ENCODE measurements around the gene SPINK14. TPM values are rescaled to one million over a fixed set of nuclear protein-coding genes. Genes with fewer than 3 reads are reported as not detected.

Gene SPINK14
- total RNA-seq, 1 donor from 2014 or later, result not detected

DNA sequence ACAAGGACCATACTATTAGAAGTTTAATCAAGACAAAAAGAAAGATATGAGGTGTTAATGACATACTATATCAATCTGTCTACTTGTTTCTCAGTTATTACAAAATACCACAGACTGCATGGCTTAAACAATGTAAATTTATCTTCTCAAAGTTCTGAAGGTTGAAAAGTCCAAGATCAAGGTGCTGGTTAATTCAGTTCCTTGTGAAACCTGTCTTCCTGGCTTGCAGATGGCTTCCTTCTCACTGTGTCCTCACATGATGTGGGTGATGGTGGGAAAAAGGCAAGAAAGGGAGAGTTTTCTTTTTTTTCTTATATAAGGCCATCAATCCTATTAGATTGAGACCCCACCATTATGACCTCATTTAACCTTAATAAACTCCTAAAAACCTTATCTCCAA lies 15.6 kb upstream of the SPINK14 start:
- H3K9me3 Mint-ChIP-seq, result peaks cover 20% of the 10 kb centered on the region
- H3K4me3 Mint-ChIP-seq, result no peak overlapping the region
- DNase-seq (ENCODE audit: low spot score in 2 of 2, unreplicated experiment in 2 of 2), result no peak
- H3K36me3 Mint-ChIP-seq, result no peaks in the 10 kb centered on the region
- no peaks in the 10 kb centered on the region for H3K27me3 Mint-ChIP-seq (ENCODE audit: low read depth)
- H3K27ac Mint-ChIP-seq, result no peak overlapping the region
- TF ChIP-seq, protein P1, sequence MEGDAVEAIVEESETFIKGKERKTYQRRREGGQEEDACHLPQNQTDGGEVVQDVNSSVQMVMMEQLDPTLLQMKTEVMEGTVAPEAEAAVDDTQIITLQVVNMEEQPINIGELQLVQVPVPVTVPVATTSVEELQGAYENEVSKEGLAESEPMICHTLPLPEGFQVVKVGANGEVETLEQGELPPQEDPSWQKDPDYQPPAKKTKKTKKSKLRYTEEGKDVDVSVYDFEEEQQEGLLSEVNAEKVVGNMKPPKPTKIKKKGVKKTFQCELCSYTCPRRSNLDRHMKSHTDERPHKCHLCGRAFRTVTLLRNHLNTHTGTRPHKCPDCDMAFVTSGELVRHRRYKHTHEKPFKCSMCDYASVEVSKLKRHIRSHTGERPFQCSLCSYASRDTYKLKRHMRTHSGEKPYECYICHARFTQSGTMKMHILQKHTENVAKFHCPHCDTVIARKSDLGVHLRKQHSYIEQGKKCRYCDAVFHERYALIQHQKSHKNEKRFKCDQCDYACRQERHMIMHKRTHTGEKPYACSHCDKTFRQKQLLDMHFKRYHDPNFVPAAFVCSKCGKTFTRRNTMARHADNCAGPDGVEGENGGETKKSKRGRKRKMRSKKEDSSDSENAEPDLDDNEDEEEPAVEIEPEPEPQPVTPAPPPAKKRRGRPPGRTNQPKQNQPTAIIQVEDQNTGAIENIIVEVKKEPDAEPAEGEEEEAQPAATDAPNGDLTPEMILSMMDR (IDR thresholded peaks at IDR 0.05; ENCODE audit: unreplicated experiment), result no peak
- peaks cover 4% of the 10 kb centered on the region for H3K4me1 Mint-ChIP-seq

GRCh38 chr5:148156609-148157008 lies 11.7 kb upstream of the SPINK14 start:
- Mint-ChIP-seq H3K4me3 (no peak overlapping the region), H3K9me3 (peaks cover 26% of the 10 kb centered on the region), H3K27ac (no peak overlapping the region), H3K27me3 (ENCODE audit: low read depth) (no peaks in the 10 kb centered on the region), H3K4me1 (no peaks in the 10 kb centered on the region), H3K36me3 (no peaks in the 10 kb centered on the region)
- no peak for DNase-seq (ENCODE audit: low spot score in 2 of 2, unreplicated experiment in 2 of 2)
- TF ChIP-seq, protein P1 (IDR thresholded peaks at IDR 0.05; ENCODE audit: unreplicated experiment), result no peak

GRCh38 chr5:148162038-148162437 lies 6.3 kb upstream of the SPINK14 start:
- H3K4me1 Mint-ChIP-seq, result no peaks in the 10 kb centered on the region
- TF ChIP-seq, protein P1 (IDR thresholded peaks at IDR 0.05; ENCODE audit: unreplicated experiment), result no peak
- no peak overlapping the region for H3K4me3 Mint-ChIP-seq
- DNase-seq (ENCODE audit: low spot score in 2 of 2, unreplicated experiment in 2 of 2), result no peak
- H3K9me3 Mint-ChIP-seq, result peaks cover 8% of the 10 kb centered on the region
- H3K36me3 Mint-ChIP-seq, result no peaks in the 10 kb centered on the region
- no peak overlapping the region for H3K27ac Mint-ChIP-seq
- H3K27me3 Mint-ChIP-seq (ENCODE audit: low read depth), result no peaks in the 10 kb centered on the region

GRCh38 chr5:148163345-148163744 lies 5.0 kb upstream of the SPINK14 start:
- no peak overlapping the region for H3K27ac Mint-ChIP-seq
- no peak for DNase-seq (ENCODE audit: low spot score in 2 of 2, unreplicated experiment in 2 of 2)
- no peak overlapping the region for H3K4me3 Mint-ChIP-seq
- TF ChIP-seq, protein P1 (IDR thresholded peaks at IDR 0.05; ENCODE audit: unreplicated experiment), result no peak
- H3K36me3 Mint-ChIP-seq, result no peaks in the 10 kb centered on the region
- H3K4me1 Mint-ChIP-seq, result no peaks in the 10 kb centered on the region
- H3K9me3 Mint-ChIP-seq, result peaks cover 5% of the 10 kb centered on the region
- no peaks in the 10 kb centered on the region for H3K27me3 Mint-ChIP-seq (ENCODE audit: low read depth)

- no peaks in the 10 kb centered on the region for H3K9me3 Mint-ChIP-seq
- H3K36me3 Mint-ChIP-seq, result no peaks in the 10 kb centered on the region
- no peak overlapping the region for H3K27ac Mint-ChIP-seq
- H3K4me1 Mint-ChIP-seq, result no peaks in the 10 kb centered on the region
- no peak for DNase-seq (ENCODE audit: low spot score in 2 of 2, unreplicated experiment in 2 of 2)
- TF ChIP-seq, protein P1 (IDR thresholded peaks at IDR 0.05; ENCODE audit: unreplicated experiment), result no peak
- no peaks in the 10 kb centered on the region for H3K27me3 Mint-ChIP-seq (ENCODE audit: low read depth)
- H3K4me3 Mint-ChIP-seq, result no peak overlapping the region
These were observed 1.6 kb upstream of the SPINK14 start for GRCh38 chr5:148166550-148167283.

Measured in mesothelial cell of epicardium (in vitro differentiated cells).